Measurements from ENCODE around the gene GPATCH2. TPM values are rescaled to one million over a fixed set of nuclear protein-coding genes. Genes with fewer than 3 reads are reported as not detected.

GPATCH2 gene
- total RNA-seq, 1 donor from 2014 or later: 39.3 TPM

DNA sequence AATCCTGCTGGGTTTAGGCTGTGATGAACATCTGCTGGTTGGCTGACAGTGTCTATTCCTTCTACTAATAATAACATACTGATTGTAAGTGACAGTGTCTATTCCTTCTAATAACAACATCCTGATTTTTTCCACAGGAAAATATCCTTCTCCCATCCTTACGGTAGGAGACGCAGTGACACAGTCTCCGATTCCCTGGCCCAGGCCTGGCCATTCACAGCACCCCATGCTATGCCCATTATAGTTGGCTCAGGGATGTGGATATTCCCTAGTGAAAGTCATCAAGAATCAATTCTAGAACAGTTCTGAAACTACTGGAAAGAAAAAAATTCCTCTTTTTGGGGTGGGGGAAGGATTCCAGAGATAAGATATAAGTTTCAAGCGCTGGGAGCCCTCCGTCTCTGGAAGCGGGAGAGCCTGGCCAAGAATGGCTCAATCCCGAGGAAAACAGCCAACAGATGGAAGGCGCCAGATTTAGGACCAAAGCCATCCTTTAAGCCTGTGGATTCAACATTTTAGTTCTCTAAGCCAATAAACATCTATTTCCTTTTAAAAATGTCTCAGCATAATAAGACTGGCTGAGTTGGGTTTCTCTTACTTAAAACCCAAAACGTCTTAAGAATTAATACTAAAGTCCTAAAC is 88.6 kb downstream of the GPATCH2 start:
- Histone ChIP-seq H3F3A (ENCODE audit: low read depth) (no peaks in the 10 kb centered on the region), H4K20me1 (ENCODE audit: low read depth) (no peaks in the 10 kb centered on the region), H3K4me3 (no peak overlapping the region), H3K9me3 (ENCODE audit: low read depth) (no peaks in the 10 kb centered on the region), H3K27ac (no peak overlapping the region), H3K4me1 (no peaks in the 10 kb centered on the region), H3K36me3 (no peaks in the 10 kb centered on the region), H3K4me2 (no peak overlapping the region), H3K79me2 (ENCODE audit: low read depth) (no peaks in the 10 kb centered on the region), H2AFZ (replicated peaks) (no peak overlapping the region), H3K27me3 (no peaks in the 10 kb centered on the region), H3K9ac (no peak overlapping the region)
- Mint-ChIP-seq H3K27ac (no peak overlapping the region), H3K36me3 (peaks cover 9% of the 10 kb centered on the region), H3K9me3 (peaks cover 6% of the 10 kb centered on the region), H3K27me3 (ENCODE audit: insufficient read depth, low read depth) (peaks cover 2% of the 10 kb centered on the region), H3K4me3 (no peak overlapping the region), H3K4me1 (no peaks in the 10 kb centered on the region)
- DNase-seq (ENCODE audit: low spot score): no peak
- TF ChIP-seq EZH2phosphoT487 (IDR thresholded peaks at IDR 0.05) (no peak), EZH2 (IDR thresholded peaks at IDR 0.05) (no peak)
- TF ChIP-seq, protein P1, sequence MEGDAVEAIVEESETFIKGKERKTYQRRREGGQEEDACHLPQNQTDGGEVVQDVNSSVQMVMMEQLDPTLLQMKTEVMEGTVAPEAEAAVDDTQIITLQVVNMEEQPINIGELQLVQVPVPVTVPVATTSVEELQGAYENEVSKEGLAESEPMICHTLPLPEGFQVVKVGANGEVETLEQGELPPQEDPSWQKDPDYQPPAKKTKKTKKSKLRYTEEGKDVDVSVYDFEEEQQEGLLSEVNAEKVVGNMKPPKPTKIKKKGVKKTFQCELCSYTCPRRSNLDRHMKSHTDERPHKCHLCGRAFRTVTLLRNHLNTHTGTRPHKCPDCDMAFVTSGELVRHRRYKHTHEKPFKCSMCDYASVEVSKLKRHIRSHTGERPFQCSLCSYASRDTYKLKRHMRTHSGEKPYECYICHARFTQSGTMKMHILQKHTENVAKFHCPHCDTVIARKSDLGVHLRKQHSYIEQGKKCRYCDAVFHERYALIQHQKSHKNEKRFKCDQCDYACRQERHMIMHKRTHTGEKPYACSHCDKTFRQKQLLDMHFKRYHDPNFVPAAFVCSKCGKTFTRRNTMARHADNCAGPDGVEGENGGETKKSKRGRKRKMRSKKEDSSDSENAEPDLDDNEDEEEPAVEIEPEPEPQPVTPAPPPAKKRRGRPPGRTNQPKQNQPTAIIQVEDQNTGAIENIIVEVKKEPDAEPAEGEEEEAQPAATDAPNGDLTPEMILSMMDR (IDR thresholded peaks at IDR 0.05): no peak

DNA sequence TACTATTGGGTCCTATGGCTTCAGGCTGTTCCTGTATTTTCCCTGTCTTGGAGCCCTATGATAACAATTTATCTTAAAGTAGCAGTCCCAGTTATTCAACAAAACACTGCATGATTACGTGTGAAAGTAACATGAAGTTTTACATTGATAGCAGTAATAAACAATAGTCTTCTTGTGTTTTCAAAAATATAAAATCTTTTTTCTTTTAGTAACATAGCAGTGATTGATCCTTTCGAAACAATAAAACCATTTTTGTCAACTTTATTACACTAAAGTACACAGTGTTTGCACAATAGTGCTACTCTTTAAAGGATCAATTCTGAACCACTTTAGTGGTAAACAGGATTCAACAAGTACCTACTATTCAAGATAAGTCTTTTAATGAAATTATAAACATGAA is 90.6 kb downstream of the GPATCH2 start:
- no peak overlapping the region for H2AFZ ChIP-seq (replicated peaks)
- peaks cover 2% of the 10 kb centered on the region for H3K27me3 Mint-ChIP-seq (ENCODE audit: insufficient read depth, low read depth)

DNA sequence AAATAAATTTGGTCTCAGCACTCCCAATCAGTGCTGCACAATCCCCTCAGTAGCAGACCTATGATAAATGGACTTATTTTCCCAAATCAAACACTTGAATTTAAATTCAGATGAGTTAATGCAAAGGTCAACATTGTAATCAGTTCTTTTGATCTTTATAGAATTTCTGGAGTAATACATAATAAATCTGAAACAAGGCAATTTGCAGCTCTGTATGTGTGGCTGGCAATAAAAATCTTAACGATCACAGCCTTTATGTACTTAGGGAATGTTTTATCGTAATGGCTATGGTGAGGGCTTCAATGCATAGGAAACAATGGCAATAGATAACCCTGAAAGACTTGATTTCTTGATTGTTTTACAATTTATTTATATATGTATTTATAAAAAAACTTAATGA is 91.4 kb downstream of the GPATCH2 start:
- H3K79me2 ChIP-seq (ENCODE audit: low read depth): no peaks in the 10 kb centered on the region

More for the DNA sequence above, 90.6 kb downstream of the GPATCH2 start:
- Histone ChIP-seq H3K79me2 (ENCODE audit: low read depth) (no peaks in the 10 kb centered on the region), H3F3A (ENCODE audit: low read depth) (no peaks in the 10 kb centered on the region), H3K27me3 (no peaks in the 10 kb centered on the region), H3K4me2 (no peak overlapping the region), H4K20me1 (ENCODE audit: low read depth) (no peaks in the 10 kb centered on the region), H3K4me3 (no peak overlapping the region), H3K9ac (no peak overlapping the region), H3K9me3 (ENCODE audit: low read depth) (no peaks in the 10 kb centered on the region), H3K27ac (no peak overlapping the region), H3K36me3 (no peaks in the 10 kb centered on the region), H3K4me1 (no peaks in the 10 kb centered on the region)
- no peak overlapping the region for H3K27ac Mint-ChIP-seq
- H3K4me1 Mint-ChIP-seq: no peaks in the 10 kb centered on the region
- DNase-seq (ENCODE audit: low spot score): no peak
- H3K9me3 Mint-ChIP-seq: no peaks in the 10 kb centered on the region
- no peak overlapping the region for H3K4me3 Mint-ChIP-seq
- TF ChIP-seq EZH2phosphoT487 (IDR thresholded peaks at IDR 0.05) (no peak), EZH2 (IDR thresholded peaks at IDR 0.05) (no peak)
- TF ChIP-seq, protein P1 (IDR thresholded peaks at IDR 0.05): no peak
- H3K36me3 Mint-ChIP-seq: peaks cover 3% of the 10 kb centered on the region

More for the DNA sequence above, 91.4 kb downstream of the GPATCH2 start:
- Histone ChIP-seq H3F3A (ENCODE audit: low read depth) (no peaks in the 10 kb centered on the region), H3K4me1 (no peaks in the 10 kb centered on the region), H2AFZ (replicated peaks) (no peak overlapping the region), H3K4me3 (no peak overlapping the region), H3K27me3 (no peaks in the 10 kb centered on the region), H3K9ac (no peak overlapping the region), H4K20me1 (ENCODE audit: low read depth) (no peaks in the 10 kb centered on the region), H3K9me3 (ENCODE audit: low read depth) (no peaks in the 10 kb centered on the region), H3K36me3 (no peaks in the 10 kb centered on the region), H3K4me2 (no peak overlapping the region), H3K27ac (no peak overlapping the region)
- H3K9me3 Mint-ChIP-seq: no peaks in the 10 kb centered on the region
- no peaks in the 10 kb centered on the region for H3K4me1 Mint-ChIP-seq
- H3K4me3 Mint-ChIP-seq: no peak overlapping the region
- peaks cover 2% of the 10 kb centered on the region for H3K27me3 Mint-ChIP-seq (ENCODE audit: insufficient read depth, low read depth)
- peaks cover 3% of the 10 kb centered on the region for H3K36me3 Mint-ChIP-seq
- no peak overlapping the region for H3K27ac Mint-ChIP-seq
- DNase-seq (ENCODE audit: low spot score): no peak
- TF ChIP-seq EZH2 (IDR thresholded peaks at IDR 0.05) (no peak), EZH2phosphoT487 (IDR thresholded peaks at IDR 0.05) (no peak)
- TF ChIP-seq, protein P1 (IDR thresholded peaks at IDR 0.05): no peak
